ENCODE results near the gene ARMH3.

ARMH3 gene

DNA sequence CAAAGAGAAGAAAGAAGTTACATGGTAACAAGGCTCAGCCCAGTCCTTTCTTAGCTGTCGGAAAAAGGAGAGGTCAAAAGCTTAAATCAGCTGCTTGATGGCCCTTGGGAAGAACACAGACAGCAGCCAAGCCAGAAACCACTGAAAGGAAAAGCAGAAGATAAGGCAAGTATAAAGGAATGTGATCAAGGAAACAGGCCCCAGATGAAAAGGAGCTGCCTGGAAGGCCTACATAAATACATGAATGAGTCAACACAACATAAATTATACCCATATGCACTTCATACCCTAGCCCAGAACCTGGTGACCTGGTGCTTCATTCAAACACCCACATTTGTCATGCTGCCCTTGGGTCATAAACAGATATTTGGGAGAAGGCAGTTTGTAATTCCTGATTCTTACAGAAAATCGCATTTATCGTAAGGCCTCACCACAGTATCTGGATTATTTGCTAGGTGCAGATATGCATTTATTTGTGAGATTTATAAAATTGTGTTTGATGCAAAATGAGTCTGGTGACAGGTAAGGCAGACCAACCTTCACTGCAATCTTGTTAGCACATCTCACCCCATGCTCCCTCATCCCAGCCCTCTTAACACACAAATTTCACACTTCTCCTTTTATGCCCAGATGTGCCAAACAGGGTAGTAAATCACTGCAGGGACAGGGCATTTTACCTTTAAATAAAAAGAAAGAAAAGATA is 117.5 kb downstream of the ARMH3 start:
- DNase-seq: peak; percentile 40

DNA sequence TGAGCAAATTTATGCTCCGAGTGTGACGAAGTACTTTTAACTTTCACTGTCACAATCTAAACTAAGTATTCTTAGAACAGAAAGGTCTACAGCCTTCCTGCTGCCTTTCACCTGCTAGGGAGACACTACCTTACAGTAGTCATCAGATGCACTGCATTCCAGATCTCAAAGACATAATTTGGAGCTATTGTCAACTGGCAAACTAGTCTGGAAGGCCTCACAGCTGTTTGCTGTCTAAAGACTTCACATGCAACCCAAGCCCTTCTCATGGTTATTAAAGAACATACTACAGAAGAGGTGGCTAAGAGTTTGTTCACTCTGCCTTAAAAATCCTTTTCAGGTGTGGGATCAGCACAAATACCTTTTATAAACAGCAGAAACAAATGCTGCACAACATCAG is 120.5 kb downstream of the ARMH3 start:
- no peak for DNase-seq

DNA sequence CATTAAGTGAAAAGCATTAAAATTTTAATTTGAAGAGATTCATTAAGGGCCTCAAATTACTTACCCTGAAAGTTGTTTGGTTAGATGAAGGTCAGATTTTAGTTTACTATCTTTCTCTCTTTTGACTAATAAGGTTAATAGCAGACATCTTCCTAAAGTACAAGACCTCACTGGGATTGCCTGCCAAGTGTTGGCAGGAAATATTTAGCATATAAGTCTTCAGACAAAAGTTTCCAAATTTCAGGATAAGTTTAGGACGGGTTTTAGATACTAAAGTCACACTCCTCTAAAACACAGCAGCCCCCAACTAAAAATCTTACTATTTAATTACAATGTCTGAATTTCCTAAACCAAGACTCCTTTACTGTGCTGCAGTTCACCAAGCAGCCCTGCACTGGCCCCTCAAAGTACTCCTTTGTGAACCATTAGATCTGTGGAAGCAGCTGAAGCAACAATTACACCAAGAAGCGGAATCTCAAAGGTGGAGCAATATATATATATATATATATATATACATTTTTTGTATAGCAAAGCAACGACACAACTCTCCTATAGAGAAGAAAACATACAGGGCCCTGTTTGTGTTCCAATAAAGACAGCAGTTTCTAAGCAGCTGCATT is 121.2 kb downstream of the ARMH3 start:
- DNase-seq: no peak

DNA sequence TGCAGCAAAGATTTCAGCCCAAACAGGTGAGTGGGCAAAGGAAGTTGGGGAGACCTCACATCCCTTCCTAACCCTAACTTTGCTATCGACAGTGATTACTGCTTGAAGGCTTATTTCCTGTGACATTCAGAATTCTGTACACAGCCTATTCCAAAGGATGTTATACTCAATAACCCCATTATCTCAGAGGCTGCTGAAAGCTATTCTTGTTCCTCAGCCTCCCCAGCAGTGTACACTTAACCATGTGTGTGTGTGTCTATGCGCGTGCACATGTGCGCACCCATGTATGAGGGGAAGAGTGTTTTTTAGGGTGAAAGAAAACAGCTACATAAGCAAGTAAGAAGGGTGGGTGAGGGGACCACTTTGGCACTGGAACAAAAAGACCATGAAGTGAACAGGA is 122.0 kb downstream of the ARMH3 start:
- no peak for DNase-seq

DNA sequence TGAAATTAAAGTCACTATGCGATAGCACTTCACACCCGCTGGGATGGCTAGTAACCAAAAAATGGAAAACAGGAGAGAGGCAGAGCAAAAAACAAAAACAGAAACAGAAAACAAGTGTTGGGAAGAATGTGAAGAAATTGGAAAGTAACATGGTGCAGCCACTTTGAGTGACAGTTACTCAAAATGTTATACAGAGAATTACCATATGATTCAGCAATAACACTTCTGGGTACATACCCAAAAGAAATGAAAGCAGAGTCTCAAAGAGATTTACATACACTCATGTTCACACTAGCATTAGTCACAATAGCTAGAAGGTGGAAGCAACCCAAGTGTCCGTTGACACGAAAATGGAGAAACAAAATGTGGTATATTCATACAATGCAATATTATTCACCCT is 123.8 kb downstream of the ARMH3 start:
- peak; percentile 81 for DNase-seq

DNA sequence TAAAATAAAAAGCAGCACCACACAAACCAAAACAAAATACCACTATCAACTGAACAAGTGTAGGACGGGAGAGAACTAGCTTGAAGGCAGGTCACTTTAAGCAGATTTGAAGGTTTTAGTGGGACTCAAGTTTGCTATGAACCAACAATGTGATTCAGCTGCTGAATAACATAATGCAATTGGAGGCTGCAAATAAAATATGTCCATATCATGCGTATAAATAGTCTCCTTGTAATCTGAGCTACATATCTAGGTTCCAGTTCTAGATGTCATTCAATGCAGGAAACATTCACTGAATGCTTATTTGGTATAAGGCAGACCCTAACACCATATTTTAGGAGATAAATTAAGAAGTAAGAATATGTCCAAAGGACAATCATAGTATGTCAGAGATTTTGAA is 130.9 kb downstream of the ARMH3 start:
- no peak for DNase-seq

DNA sequence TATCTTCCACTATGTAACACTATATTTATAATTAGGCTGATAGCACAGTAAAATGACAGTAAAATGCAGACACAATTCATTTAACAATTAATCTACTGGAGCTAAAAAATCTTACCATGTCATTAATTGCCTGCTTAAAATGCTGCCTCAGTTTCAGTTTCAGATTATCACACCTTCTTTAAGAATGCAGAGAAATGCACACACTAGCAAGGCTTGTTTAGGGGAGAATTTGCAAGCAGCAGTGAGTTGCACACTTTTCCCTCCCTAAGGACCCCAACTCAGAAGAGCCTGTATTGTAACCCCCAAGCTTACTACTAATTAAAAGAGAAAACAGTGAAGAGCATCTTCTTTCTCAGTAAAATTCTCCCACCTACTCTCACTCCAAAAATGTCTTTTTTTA is 132.7 kb downstream of the ARMH3 start:
- no peak for DNase-seq

DNA sequence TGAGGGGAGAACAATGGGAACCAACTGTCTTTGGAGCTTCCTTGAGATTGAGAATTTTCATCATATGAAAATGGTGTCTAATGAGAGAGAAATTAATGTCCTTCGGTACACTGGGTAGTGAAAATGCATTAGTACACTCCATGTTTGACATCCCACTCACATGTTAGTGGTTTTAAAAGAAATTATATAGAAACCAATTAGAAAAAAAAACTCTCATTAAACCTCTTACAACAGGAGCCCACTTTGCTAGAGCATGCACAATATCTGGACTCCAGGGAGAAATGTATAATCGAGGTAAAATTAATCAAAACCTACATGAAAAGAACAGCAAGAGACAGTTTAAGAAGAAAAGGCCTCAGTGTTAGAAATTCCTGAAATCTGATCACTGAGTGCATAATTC is 133.1 kb downstream of the ARMH3 start:
- no peak for DNase-seq

DNA sequence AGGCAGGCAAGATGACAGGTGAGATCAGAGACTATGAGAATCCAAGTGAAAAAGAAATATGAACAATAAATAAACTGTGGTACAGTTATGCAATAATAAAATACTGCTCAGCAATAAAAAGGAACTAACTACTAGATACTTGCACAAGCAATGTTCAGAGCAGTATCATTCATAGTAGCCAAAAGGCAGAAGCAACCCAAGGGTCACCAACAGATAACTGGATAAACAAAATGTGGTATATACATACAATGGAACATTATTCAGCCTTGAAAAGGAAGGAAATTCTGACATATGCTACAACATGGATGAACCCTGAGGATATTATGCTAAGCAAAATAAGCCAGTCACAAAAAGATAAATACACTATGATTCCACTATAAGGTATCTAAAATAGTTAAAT is 135.4 kb downstream of the ARMH3 start:
- peak; percentile 77 for DNase-seq

DNA sequence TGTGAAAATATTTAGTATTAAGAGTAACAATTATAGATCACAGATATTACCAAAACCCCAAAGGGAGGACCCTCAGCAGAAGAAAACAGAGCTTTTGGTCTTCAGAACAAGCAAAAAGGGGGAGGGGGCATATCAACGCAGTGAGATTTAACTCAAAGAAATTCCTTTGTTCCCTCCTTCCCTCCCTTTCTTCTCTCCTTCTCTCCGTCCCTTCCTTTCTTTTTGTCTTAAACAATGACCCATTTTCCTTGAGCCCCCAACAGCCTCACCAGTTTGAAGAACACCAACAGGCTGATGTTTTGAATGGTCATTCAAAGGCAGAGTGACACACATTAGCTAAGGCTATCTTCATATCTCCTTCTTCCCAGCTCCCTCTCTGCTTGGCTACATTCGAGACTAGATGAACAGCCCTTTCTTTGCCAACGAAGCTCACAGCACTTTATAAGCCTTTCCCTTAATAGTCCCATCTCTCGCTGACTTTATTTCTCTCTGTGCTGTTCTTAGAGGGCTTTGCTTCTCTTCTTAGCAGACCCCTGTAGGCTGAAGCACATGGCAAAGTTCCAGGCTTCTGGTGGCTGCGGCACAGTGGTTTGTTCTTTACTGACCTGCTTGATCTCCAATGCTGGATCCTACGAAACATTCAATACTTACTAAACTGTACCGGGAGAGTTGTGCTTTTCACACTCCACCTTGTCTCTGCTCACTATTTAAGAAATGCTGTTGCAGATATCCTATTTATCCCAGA is 136.8 kb downstream of the ARMH3 start:
- DNase-seq: no peak

DNA sequence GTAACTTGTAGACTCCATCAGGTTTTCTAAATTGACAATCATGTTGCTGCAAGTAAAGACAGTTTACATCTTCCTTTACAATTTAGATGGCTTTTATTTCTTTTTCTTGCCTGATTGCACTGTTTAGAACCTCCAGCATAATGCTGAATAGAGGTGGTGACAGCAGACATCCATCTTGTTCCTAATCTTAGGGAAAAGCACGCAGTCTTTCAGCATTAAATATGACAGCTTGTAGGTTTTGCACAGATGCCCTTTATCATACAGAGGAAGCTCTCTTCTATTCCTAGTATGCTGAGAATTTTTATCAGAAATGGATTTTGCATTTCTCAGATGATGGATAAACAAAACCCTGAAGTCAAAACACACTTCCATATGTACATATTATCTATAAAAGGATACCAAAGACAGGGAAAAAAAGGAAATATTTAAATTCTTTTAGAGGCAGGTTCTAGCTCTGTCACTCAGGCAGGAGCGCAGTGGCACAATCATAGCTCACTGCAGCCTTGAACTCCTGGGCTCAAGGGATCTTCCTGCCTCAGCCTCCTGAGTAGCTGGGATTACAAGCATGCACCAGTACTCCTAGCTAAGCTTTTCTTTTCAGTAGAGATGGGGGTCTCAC is 143.3 kb downstream of the ARMH3 start:
- DNase-seq: no peak

DNA sequence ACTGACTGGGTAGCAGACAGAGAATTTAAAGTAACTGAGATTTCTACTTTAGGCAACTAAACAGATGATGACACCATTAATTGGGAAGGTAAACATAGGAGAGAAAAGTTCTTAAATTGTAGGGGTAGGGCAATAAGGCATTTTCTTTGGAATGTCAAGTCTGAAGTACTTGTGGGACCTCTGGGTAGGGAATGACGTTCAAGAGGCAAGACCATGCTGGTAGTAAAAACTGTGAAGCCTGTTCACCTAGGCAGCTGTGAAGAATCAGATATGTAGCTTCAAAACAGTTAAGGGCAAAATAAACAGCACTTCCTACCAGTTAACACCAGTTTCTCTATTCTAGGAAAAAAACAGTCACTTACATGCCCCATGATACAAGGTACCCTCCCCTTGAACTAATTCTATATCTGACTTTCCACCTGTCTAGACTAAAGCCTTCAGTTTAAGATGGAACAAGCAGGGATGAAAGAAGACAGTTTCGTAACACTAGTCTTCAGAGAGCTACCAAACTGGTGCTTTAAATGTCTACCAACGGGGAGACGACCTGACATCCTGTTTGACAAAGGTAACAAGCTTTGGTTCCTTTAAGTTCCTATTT is 149.3 kb downstream of the ARMH3 start:
- no peak for DNase-seq

DNA sequence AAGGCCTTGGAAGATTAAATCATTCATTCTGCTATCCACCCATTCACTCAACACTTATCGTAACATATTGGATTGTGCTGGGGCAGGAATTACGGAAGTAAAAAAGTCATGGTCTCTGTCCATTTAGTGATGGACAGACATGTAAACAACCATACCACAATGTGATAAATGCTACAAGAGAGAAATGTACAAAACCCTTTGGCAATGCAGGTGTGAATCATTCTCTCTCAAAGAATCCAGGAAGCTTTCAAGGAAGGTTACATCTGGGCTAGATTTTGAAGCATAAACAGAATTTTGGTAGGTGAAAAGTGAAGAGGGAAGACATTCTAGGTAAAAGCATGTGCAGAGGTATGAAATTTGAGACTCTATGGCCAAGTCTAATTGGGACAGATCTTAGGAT is 150.7 kb downstream of the ARMH3 start:
- no peak for DNase-seq

DNA sequence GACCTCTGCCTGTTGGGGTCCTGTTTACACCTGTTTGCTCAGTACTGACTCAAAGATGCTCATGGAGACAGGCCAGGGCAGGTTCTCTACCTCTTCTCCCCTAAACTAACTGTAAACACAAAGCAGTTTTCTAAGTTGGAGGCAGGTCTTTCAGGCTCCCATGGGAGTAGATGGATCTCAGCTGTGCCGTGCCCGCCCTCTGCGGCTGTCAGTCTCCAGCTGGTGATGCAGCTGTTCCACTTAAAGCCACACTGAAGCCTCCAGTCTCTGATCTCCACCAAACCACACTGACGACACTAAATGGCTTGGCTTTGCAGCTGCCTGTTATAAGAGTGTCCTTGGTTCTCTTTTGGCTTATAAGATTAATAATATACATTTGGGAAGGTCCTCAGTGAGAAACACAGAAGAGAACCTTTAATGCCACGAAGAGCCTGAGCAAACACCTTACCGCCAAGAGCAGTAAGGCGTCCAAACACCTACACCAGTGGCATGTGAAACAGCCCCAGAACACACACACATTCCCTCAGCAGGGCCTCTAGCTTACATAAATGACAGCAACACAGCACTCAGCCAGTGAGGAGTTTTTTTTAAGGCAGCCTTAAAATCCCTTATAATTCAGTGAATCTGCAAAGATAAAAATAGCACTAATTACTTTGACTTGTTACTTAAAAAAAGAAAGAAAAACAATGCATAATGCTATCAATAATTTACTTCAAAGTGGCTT is 152.0 kb downstream of the ARMH3 start:
- no peak for DNase-seq

DNA sequence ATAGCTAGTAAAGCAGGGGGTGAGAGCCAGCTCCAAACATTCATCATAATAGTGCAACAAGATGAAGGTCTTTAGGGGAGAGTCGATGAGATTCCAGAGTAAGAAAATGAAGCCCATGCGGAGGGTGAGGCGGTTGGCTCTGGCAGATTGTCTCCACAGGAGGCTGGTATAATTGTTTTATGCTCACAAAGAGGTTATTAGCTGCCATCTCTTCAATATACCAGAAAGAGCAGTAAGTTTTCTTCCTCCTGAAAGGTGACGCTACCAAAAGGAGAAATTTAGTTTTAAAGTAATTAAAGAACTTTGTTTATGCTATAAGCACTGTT is 153.2 kb downstream of the ARMH3 start:
- DNase-seq: no peak

DNA sequence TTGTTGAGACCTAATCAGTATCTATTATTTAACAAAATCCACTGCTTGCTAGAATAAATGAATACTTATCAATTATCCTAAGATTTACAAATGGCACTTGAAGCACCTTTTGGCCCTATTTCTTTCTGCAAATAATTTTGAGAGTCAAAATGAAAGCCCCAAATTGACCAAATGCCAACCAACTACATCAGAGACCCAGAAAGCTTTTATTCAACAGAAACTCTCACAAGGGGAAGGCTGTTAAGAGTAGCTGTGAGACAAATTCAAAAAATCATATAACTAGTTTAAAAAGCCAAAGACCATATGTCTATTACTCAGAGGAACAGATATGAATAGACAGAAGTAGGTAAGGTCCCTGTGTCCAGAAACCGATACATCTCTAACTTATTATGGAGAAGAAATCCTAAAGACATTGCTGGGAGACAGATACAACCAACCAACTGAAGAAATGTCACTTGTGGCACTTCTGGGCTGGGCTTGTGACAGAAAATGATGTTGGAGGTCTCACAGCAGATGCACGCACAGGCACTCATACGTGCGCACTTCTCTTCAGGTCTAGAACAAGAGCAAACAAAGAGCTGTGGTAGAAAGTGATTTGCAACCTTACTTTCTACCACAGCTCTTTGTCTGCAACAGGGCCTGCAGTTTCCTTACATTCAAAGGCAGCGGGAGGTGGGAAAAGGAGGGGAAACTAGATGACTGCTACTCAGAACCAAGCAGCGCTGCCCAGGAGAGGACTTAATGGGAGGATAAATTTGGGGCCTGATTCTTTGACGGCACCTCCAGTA is 153.7 kb downstream of the ARMH3 start:
- no peak for DNase-seq

DNA sequence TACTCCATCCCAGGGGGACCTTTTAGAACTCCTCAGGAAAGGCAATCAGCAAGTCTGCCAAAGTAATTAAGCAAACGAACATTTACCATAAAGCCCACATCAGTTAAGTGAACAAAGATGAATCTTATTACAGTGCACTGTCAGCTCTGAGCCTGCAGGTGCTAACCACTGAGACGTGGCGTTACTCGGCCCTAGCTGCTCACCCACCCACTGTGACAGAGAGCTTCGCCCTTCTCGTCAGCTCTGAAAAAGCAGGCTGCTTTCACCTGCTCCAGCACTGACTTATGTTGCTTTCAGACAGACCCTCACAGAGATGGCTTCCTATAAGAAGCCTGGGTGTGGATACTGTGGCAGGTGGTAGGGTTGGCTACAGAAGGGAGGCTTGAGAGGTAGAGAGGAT is 154.6 kb downstream of the ARMH3 start:
- no peak for DNase-seq

DNA sequence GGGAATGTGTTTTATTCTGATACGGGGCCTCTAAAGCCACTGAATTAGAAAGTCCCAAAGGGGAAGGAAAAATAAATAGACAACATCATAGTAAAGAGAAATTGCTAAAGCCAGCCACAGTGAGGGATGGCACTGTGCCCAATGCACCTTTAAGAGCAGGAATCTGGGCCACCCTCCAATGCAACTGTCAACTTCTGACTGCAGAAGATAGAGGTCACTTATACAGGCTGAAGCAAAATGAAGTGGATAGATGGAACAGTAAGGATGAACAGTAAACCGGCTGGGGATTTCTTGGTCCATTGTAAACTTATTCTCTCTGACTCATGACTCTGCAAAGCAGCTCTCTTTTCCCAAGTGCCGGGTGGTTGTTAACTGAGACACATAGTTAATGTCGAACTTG is 158.3 kb downstream of the ARMH3 start:
- no peak for DNase-seq

DNA sequence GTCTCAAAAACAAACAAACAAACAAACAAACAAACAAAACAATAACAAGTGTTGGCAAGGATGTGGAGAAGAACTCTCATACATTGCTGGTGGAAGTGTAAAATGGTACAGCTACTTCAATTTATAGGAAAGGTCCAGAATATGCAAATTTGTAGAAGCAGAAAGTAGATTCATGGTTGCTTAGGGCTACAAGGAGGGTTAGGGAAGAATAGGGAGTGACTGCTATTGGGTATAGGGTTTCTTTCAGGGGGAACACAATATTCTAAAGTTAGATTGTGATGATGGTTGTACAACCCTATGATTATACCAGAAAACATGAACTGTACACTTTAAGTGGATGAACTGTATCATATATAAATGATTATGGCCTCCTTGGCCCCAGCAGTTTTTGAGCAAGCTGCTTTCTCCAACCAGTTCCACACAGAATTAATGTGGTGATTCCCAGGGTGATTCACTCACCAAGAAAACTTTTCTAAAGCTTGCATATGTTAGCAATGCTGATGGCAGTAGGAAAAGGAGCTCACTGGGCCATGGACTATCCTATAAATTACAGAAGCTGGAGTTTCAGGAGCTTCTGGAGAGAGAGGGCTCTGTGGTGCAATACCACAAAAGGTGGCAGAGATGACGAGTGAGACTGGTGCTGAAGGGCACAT is 159.6 kb downstream of the ARMH3 start:
- DNase-seq: no peak

DNA sequence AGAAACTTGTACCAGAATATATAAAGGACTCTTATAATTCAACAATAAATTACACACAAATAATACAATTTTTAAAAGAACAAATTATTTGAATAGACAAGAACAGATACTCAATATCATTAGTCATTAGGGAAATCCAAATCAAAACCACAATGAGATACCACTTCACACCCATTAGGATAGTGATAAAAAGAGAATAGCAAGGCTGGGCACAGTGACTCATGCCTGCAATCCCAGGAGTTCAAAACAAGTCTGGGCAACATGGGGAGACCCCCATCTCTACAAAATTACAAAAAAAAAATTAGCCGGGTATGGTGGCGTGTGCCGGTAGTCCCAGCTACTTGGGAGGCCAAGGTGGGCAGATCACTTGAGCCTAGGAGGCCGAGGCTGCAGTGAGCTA is 160.2 kb downstream of the ARMH3 start:
- DNase-seq: no peak

DNA sequence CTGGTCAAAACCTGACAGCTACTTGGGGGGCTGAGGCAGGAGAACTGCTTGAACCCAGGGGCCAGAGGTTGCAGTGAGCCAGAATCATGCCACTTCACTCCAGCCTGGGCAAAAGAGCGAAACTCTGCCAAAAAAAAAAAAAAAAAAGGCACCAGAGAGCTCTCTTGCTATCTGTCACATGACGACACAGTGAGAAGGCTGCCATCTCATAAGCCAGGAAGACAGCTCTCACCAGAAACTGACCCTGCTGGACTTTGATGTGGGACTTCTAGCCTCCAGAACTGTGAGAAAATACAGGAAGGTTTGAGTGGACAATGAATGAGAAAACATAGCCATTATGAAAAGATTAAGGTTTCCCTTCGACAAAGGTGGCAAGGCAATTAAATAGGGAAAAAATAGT is 161.2 kb downstream of the ARMH3 start:
- no peak for DNase-seq

DNA sequence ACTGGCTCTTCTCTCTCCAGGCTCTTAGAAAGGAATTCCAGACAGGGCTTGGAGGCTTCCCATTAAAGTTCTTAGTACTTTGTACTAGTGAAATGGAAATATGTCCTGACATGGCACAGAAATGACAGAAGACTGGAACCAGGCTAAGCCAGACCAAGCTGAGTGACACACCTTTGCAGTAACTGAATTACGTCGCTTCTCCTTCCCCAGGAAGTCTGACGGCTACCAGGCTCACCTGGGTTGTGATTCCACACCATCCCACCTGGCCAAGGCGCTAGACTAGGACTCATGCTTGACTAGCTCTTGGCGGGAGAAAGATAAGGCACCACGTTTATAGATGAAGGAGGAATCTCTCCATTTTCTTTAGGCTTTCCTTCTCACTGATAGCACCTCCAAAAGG is 161.7 kb downstream of the ARMH3 start:
- DNase-seq: no peak
